ENCODE results near the gene RCCD1.

DNA sequence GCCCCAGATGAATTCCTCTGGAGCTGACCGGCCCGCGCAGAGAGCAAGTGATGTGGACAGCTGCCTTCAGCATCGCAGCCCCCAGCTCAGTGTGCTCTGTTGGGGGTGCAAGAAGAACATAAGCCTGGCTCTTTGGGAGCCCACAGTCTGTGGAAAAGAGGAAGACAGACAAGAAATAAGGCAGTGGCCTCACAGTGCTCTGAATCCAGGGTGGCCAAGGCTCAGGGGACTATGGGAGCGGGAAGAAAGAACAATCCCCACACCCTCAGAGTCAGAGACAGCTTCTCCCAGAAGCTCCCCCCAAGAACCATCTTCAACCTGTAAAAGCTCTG, 22.1 kb upstream of the RCCD1 start:
- peak in 1 of 4 experiments; percentile 5 for TF ChIP-seq CTCF (IDR thresholded peaks at IDR 0.05)
- no peak for TF ChIP-seq POLR2A (IDR thresholded peaks at IDR 0.05)
